Choroid plexus epithelial cell (primary cell): Measurements from ENCODE around the gene OIP5.
"Not testable (repeated sequence)": the region's sequence is repeated elsewhere in the genome, so short reads cannot be mapped to it uniquely, and the experiment has no call there.

Experiments used
- DNase-seq: peaks from one replicate; pipeline ENCODE4 v3.0.0-alpha.2; 2010; ENCODE audit warnings: low read depth
- H3K4me3 ChIP-seq: 2 replicates; pipeline ENCODE4 v1.5.1; 2011; ENCODE audit warnings: low read depth, mild to moderate bottlenecking, control low read depth, low read length, moderate library complexity
- TF ChIP-seq, protein P1 (sequence below): conservative IDR thresholded peaks from 2 replicates; pipeline ENCODE4 v1.5.1; 2011; ENCODE audit warnings: low read depth, mild to moderate bottlenecking, control low read depth, inconsistent platforms, low read length, moderate library complexity

OIP5 gene

DNA sequence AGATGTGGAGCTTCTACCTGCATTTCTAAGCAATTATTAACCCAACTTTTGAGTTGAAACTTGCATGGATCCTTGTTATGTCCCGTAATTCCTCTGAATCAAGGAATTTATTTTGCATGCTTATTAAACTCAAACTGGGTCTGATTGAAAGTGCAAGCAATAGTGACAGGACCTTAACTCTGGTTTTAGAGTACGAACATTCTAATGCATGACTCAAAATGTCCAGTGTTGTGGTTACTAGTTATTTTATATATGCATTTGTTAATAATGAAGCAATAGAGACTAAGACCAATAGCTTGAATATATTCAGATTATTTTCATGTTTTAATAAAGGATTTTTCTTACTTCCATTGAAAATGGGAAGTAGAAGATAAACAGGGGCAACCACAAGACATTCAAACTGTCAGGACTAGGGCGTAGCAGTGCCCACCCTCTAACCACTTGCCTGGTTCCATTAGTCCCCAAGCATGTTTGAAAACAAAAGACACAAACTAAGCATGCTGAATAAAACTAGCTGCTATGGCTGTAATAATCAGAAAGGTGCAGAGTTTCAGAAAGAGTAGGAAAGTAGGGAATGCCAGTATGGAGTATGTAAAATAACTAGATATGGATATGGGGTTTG lies 28.1 kb downstream of the OIP5 start:
- TF ChIP-seq, protein P1, sequence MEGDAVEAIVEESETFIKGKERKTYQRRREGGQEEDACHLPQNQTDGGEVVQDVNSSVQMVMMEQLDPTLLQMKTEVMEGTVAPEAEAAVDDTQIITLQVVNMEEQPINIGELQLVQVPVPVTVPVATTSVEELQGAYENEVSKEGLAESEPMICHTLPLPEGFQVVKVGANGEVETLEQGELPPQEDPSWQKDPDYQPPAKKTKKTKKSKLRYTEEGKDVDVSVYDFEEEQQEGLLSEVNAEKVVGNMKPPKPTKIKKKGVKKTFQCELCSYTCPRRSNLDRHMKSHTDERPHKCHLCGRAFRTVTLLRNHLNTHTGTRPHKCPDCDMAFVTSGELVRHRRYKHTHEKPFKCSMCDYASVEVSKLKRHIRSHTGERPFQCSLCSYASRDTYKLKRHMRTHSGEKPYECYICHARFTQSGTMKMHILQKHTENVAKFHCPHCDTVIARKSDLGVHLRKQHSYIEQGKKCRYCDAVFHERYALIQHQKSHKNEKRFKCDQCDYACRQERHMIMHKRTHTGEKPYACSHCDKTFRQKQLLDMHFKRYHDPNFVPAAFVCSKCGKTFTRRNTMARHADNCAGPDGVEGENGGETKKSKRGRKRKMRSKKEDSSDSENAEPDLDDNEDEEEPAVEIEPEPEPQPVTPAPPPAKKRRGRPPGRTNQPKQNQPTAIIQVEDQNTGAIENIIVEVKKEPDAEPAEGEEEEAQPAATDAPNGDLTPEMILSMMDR: no peak
- H3K4me3 ChIP-seq: no peak overlapping the region
- no peak for DNase-seq

DNA sequence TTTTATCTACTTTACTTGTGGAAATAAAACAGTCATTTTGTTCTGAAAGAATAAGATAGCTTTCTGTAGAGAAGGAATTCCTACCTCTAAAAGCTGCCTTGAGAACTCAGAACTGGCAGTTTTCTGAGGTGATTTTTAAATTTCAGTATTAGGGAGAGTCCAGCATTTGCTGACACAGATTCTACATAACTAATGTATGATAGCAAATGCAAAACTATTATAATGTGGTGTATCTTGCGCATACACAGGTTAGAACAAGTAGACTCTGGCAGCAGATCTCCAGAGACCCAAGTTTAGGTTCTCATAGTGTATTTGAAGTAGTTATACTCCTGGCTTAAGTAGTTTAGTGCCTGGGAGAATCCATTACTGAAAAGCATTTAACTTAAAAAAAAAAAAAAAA lies 30.8 kb downstream of the OIP5 start:
- H3K4me3 ChIP-seq: no peak overlapping the region
- no peak for DNase-seq
- TF ChIP-seq, protein P1: no peak

DNA sequence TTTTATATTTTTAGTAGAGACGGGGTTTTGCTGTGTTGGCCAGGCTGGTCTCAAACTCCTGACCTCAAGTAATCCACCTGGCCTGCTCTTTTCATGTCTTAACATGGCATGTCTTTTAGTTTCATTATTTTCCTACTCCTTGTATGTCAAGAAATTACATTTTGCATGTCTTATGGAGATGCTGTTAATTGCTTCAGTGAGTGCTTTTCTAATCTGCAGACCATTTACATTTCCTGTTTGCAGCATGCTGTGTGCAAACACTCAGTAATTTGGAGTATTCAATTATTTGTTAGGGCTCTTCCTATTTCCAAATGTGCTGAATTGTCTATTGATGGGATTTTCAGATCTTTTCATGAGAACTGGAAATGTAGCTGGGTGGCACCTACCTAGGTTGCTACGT lies 31.3 kb downstream of the OIP5 start:
- H3K4me3 ChIP-seq, DNase-seq: not testable (repeated sequence)

DNA sequence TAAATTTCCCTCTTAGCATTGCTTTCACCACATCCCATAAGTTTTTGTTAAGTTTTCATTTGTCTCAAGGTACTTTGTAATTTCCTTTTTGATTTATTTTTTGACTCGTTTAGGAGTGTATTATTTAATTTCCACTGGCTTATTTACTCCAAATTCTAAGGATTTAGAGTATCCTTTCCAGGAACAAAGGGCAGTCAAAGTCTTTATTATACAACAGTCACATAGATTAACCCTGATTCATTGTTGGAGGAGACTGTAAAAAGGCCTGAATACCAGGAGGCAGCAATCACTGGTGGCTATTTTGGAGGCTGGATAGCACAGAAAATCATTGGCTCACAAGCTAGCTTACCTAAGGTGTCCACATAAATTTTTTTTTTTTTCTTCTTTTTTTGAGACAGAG lies 39.9 kb downstream of the OIP5 start:
- DNase-seq: no peak
- H3K4me3 ChIP-seq: no peak overlapping the region
- TF ChIP-seq, protein P1: no peak

DNA sequence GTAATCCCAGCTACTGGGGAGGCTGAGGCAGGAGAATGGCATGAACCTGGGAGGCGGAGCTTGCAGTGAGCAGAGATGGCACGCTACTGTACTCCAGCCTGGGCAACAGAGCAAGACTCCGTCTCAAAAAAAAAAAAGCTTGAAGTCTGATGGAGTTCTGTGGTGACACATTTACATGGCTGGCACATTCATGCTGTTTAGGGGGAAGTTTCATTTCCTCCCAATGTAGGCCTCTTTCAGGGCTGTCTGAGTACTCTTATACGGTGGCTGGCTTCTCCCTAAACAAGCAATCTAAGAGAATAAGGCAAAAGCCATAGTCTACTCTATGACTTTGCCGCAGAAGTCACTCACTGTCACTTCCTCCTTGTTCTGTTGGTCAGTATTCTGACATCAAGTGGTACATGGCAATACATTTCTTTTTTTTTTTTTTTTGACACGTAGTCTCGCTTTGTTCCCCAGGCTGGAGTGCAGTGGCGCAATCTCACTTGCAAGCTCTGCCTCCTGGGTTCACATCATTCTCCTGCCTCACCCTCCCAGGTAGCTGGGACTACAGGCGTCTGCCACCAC lies 41.2 kb downstream of the OIP5 start:
- H3K4me3 ChIP-seq: no peak overlapping the region
- TF ChIP-seq, protein P1: no peak
- no peak for DNase-seq

DNA sequence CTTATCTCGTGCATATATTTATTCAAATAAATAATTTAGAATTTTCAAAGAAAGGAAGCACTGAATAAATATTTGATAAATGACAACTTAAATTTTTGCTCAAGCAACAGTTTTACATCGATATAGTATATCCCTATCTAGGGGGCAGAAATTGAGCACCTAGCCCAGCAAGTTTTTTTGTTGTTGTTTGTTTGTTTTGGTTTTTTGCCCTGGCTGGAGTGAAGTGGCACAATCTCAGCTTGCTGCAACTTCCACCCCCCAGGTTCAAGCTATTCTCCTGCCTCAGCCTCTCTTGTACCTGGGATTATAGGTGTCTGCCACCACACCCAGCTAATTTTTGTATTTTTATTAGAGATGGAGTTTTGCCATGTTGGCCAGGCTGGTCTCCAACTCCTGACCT lies 42.4 kb downstream of the OIP5 start:
- TF ChIP-seq, protein P1: no peak
- H3K4me3 ChIP-seq: no peak overlapping the region
- DNase-seq: no peak

DNA sequence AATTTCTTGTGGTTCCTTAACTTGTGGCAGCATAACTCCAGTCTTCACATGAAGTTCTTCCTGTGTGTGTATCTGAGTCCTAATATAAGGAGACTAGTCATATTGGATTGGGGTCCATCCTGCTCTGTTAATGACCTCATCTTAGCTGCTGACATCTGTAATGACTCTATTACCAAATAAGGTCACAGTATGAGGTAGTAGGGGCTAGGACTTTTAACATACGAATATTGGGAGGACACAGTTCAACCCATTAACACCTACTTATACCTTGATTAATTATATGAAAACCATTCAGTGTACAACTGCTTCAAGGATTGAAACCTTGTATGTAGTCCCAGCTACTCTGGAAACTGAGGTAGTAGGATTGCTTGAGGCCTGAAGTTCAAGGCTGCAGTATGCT lies 43.9 kb downstream of the OIP5 start:
- no peak overlapping the region for H3K4me3 ChIP-seq
- no peak for DNase-seq
- TF ChIP-seq, protein P1: no peak
